ENCODE results near the gene BMPER.

DNA sequence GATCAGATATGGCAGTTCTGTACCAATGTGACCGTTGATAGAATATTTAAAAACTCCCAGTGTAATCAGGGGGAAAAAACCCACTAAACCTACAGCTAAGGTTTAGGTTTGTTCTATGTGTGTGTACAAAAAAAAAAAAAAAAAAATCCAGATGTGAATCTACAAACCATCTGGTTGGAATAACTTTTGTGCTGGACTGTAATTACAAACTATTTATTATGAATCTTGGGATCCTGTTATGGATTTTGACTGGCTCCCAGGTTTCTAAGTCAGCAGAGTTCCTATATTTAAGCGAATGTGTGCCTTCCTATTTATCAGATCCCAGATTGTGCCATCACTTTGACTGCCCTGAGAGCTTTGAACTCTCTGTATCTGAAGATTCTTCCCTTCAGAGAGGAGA lies 29.1 kb downstream of the BMPER start:
- TF ChIP-seq, protein P1, sequence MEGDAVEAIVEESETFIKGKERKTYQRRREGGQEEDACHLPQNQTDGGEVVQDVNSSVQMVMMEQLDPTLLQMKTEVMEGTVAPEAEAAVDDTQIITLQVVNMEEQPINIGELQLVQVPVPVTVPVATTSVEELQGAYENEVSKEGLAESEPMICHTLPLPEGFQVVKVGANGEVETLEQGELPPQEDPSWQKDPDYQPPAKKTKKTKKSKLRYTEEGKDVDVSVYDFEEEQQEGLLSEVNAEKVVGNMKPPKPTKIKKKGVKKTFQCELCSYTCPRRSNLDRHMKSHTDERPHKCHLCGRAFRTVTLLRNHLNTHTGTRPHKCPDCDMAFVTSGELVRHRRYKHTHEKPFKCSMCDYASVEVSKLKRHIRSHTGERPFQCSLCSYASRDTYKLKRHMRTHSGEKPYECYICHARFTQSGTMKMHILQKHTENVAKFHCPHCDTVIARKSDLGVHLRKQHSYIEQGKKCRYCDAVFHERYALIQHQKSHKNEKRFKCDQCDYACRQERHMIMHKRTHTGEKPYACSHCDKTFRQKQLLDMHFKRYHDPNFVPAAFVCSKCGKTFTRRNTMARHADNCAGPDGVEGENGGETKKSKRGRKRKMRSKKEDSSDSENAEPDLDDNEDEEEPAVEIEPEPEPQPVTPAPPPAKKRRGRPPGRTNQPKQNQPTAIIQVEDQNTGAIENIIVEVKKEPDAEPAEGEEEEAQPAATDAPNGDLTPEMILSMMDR (IDR thresholded peaks at IDR 0.05) = no peak
- no peak for TF ChIP-seq POLR2AphosphoS5 (IDR thresholded peaks at IDR 0.05; ENCODE audit: insufficient read depth in 1 of 2, low read depth in 1 of 2)

Data from vagina (tissue), 2 donors.